HG03575 (cell line): Measurements from ENCODE around the gene ASTE1.
"Not testable (repeated sequence)": the region's sequence is repeated elsewhere in the genome, so short reads cannot be mapped to it uniquely, and the experiment has no call there.

Experiments used
- ATAC-seq: cut with Tn5 transposase; IDR thresholded peaks from one replicate; pipeline ENCODE4 v1.9.1; 2021; ENCODE audit not compliant: unreplicated experiment, insufficient number of reproducible peaks, low FRiP score; ENCODE audit errors: extremely low read depth

The ASTE1 gene

GRCh38 chr3:131026321-131027151 is at the start of gene ASTE1, which contains the start of gene NEK11:
Gene ASTE1 (minus strand): TSS chr3:131026825. CDS start chr3:131025306, 1,519 bp downstream.
Gene NEK11 (plus strand): TSS chr3:131026877. CDS start chr3:131029709, 2,832 bp downstream.
- peak; percentile 83 for ATAC-seq

- ATAC-seq, result no peak
Measured at GRCh38 chr3:131075632-131076328, 49.2 kb upstream of the ASTE1 start.

- no peak for ATAC-seq
Measured at GRCh38 chr3:131072845-131073244, 46.2 kb upstream of the ASTE1 start.

GRCh38 chr3:131072099-131072559 is 45.5 kb upstream of the ASTE1 start:
- ATAC-seq, result no peak

- no peak for ATAC-seq
Measured at GRCh38 chr3:131067983-131068382, 41.4 kb upstream of the ASTE1 start.

- no peak for ATAC-seq
Measured at GRCh38 chr3:131053043-131053859, 26.6 kb upstream of the ASTE1 start.

GRCh38 chr3:131050001-131050400 is 23.4 kb upstream of the ASTE1 start:
- no peak for ATAC-seq

- no peak for ATAC-seq
Measured at GRCh38 chr3:131048030-131048429, 21.4 kb upstream of the ASTE1 start.

- ATAC-seq, result no peak
Measured at GRCh38 chr3:131047582-131047981, 21.0 kb upstream of the ASTE1 start.

GRCh38 chr3:131042271-131042985 is 15.8 kb upstream of the ASTE1 start:
- ATAC-seq, result not testable (repeated sequence)

GRCh38 chr3:131038326-131038725 is 11.7 kb upstream of the ASTE1 start:
- ATAC-seq, result no peak

GRCh38 chr3:131036986-131037385 is 10.4 kb upstream of the ASTE1 start:
- no peak for ATAC-seq

GRCh38 chr3:131036200-131036816 is 9.7 kb upstream of the ASTE1 start:
- ATAC-seq, result no peak

- ATAC-seq, result peak; percentile 67
Measured at GRCh38 chr3:131033480-131034080, 7.0 kb upstream of the ASTE1 start.

- ATAC-seq, result no peak
Measured at GRCh38 chr3:131031660-131032059, 5.0 kb upstream of the ASTE1 start.

- ATAC-seq, result no peak
Measured at GRCh38 chr3:131028844-131029243, 2.2 kb upstream of the ASTE1 start.

- no peak for ATAC-seq
Measured at GRCh38 chr3:131025539-131025938, 1.1 kb downstream of the ASTE1 start.

GRCh38 chr3:131020122-131020693 is 6.4 kb downstream of the ASTE1 start:
- ATAC-seq, result no peak
